HG03439 (cell line): ENCODE results near the gene PRDM16.

ENCODE experiments used
- ATAC-seq: cut with Tn5 transposase; IDR thresholded peaks from one replicate; pipeline ENCODE4 v1.9.1; 2021; ENCODE audit warnings: mild to moderate bottlenecking, moderate library complexity; ENCODE audit not compliant: unreplicated experiment

Gene PRDM16

DNA sequence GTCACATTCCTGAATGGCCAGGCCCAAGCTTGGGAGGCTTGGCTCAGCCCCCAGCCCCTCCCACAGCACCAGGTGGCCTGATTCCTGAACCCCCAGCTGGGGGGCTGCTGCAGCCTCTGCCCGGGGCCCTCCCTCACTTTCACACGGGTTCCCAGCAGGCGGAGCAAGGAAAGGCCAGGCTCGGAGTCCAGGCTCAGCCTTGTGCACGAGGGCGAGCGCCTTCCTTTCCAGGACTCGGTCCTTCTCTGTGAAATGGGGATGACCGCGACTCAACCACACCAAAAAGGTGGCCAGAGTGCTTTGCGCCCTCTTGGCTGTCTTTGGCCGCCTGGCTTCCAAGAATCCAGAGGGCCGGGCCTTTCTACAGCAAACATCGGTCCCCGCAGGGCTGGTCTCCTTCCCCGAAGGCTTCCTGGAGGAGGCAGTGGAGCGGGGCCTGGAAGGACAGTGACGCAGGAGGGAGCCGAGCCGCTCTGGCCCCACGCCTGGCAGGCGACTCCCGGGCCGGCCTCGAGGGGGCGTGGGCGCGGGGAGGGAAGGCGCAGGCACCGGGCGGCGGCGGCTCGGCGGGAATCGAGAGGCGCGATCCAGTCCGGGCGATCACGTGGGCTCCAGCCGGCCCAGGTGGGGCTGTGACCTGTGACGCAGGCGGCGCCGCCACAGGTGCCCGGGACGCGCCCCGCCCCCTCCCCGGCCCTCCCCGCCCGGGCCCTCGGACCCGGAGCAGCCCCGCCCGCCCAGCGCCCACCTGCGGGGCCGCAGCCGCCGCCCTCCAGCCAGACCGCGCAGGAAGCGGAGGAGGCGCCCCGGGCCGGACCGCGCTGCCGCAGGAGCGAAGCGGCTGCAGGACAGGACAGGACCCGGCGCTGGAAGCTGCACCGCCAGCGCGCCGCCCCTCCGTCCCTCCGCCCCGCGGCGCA is 385.1 kb downstream of the PRDM16 start, which contains the start of gene ARHGEF16:
Gene ARHGEF16, plus strand, starts transcription at position 775 of the 920 bp plus-strand sequence. CDS start 8,420 bp downstream, outside the sequence.
- ATAC-seq, result no peak

GRCh38 chr1:3454811-3455618 is 386.0 kb downstream of the PRDM16 start:
- no peak for ATAC-seq

- no peak for ATAC-seq
Measured at GRCh38 chr1:3455670-3456448, 386.9 kb downstream of the PRDM16 start.

- ATAC-seq, result no peak
Measured at GRCh38 chr1:3456449-3456963, 387.5 kb downstream of the PRDM16 start.

- ATAC-seq, result no peak
Measured at GRCh38 chr1:3456964-3457909, 388.2 kb downstream of the PRDM16 start.

GRCh38 chr1:3457910-3458883 is 389.2 kb downstream of the PRDM16 start:
- ATAC-seq, result no peak

GRCh38 chr1:3459051-3459908 is 390.3 kb downstream of the PRDM16 start:
- ATAC-seq, result no peak

- no peak for ATAC-seq
Measured at GRCh38 chr1:3459940-3460671, 391.1 kb downstream of the PRDM16 start.

- no peak for ATAC-seq
Measured at GRCh38 chr1:3460672-3461131, 391.7 kb downstream of the PRDM16 start.

GRCh38 chr1:3461238-3461933 is 392.4 kb downstream of the PRDM16 start:
- no peak for ATAC-seq

DNA sequence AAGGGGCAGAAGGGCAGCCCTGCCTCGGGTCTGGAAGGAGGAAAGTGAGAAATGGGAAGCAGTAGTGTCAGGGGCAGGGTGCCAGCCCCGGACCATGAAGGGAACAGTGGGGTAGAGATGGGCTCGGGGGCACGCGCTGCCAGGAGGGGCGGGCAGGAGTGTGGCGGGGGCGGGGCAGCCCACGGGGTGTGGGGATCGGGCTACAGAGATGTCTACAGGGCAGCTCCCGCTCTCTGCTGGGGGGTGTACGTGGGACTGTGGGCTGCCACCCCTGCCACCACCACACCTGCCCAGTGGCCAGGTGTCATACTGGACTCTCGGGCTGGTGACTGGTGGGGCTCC is 392.9 kb downstream of the PRDM16 start:
- no peak for ATAC-seq

DNA sequence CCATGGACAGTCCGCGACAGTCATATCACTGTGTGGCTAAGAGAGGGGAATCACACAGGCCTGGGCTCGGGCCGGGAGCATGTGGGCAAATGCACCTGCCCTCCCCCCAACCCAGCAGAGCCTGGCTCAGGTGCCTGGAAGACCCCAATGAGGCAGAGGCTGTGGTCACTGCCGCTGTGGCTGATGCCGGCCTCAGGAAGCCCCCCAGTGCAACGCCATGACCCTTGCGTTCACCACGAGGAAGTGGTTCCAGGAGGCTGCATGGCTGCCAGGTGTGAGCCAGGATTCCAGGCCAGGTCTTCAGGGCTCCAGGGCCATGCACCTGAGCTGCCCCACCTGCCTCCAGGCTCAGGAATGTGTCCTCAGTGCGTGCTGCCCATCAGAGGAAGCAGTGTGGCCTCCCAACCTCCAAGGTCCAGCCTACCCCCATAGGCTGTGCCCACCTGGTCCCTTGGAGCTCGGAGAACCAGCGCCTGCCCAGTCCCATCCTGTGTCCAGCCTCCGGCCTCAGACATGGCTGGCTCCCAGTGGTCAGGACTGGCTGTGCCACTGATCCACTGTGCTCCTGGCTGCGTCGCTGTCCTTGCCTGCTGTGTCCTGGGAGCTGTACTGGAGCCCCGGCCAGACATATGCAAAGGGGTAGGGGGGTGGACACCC is 393.5 kb downstream of the PRDM16 start:
- no peak for ATAC-seq

DNA sequence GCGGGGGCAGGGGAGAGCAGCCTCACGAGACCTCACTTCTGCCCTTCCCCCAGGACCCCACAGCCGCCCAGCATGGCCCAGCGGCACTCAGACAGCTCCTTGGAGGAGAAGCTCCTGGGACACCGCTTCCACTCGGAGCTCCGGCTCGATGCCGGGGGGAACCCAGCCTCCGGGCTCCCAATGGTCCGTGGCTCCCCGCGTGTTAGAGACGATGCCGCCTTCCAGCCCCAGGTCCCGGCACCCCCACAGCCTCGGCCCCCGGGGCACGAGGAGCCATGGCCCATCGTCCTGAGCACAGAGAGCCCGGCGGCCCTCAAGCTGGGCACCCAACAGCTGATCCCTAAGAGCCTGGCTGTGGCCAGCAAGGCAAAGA is 394.0 kb downstream of the PRDM16 start:
- ATAC-seq, result no peak

- no peak for ATAC-seq
Measured at GRCh38 chr1:3463408-3463863, 394.4 kb downstream of the PRDM16 start.

DNA sequence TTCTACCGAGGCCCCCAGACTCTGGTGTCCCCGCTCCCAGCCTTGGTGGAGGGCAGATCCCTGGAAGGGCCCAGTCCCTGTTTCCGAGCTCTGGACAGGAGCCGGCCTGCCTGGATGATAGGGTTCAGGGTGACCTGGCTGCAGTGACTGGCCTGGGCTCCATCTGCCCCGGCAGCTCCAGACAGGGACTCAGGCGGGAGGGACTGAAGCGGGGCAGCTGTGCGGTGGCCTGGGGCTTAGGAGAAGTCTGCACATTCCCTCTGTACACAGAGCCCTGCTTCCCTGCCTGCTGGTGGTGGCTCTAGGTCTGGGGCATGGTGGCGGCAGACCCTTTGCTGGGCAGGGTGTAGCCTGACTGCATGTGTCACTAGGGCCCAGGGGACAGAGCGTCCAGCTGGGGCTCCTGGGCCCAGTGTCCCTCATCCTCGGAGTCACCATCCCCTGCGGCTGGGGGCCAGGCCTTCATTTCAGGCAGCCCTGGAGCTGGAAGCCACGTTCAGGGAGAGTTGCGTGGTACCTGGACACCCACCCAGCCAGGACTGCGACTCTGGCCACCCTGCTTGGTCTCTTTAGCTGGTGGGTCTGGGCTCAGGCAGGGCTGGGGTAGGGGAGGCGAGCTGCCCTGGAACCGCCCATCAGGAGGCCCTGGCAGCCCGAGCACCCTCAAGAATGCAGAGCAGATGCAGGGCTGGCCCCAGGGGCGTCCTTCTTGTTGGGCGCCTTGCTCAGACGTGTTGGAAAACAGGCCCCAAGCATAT is 395.1 kb downstream of the PRDM16 start:
- ATAC-seq, result no peak
